Mesendoderm (in vitro differentiated cells): ENCODE measurements around the gene MRPS35.

Experiments used
- DNase-seq: peaks from one replicate; pipeline ENCODE4 v3.0.0; 2013
- H2AK5ac ChIP-seq: 2 replicates; pipeline ENCODE4 v1.6.1; 2013; ENCODE audit warnings: low read length, inconsistent platforms
- H2BK120ac ChIP-seq: 2 replicates; pipeline ENCODE4 v1.6.1; 2013; ENCODE audit warnings: low read depth, mild to moderate bottlenecking, low read length, moderate library complexity, mixed read lengths
- H2BK15ac ChIP-seq: replicated peaks from 2 replicates; pipeline ENCODE4 v1.6.1; 2013; ENCODE audit warnings: low read depth, mild to moderate bottlenecking, moderate library complexity
- H2BK5ac ChIP-seq: 2 replicates; pipeline ENCODE4 v1.6.1; 2013; ENCODE audit warnings: low read length, inconsistent platforms
- H3K18ac ChIP-seq: 2 replicates; pipeline ENCODE4 v1.6.1; 2013; ENCODE audit warnings: mild to moderate bottlenecking, low read length, mixed read lengths
- H3K23ac ChIP-seq: one replicate; pipeline ENCODE4 v1.6.1; 2013; ENCODE audit warnings: low read length
- H3K27ac ChIP-seq: 2 replicates; pipeline ENCODE4 v1.5.1; 2013; ENCODE audit warnings: low read depth, mild to moderate bottlenecking, inconsistent platforms, low read length, moderate library complexity
- H3K27me3 ChIP-seq: 2 replicates; pipeline ENCODE4 v1.6.1; 2013; ENCODE audit warnings: low read length, control low read depth, mild to moderate bottlenecking, inconsistent platforms; ENCODE audit not compliant: insufficient read depth, poor library complexity
- H3K36me3 ChIP-seq: 2 replicates; pipeline ENCODE4 v1.6.1; 2013; ENCODE audit warnings: low read length, inconsistent platforms; ENCODE audit not compliant: control insufficient read depth, insufficient read depth
- H3K4ac ChIP-seq: one replicate; pipeline ENCODE4 v1.6.1; 2013; ENCODE audit warnings: low read depth, mild to moderate bottlenecking, low read length, moderate library complexity
- H3K4me1 ChIP-seq: 2 replicates; pipeline ENCODE4 v1.6.1; 2013; ENCODE audit warnings: low read depth, low read length, inconsistent platforms; ENCODE audit not compliant: control insufficient read depth
- H3K4me2 ChIP-seq: 2 replicates; pipeline ENCODE4 v1.6.1; 2013; ENCODE audit warnings: low read length
- H3K4me3 ChIP-seq: 2 replicates; pipeline ENCODE4 v1.5.1; 2013; ENCODE audit warnings: mild to moderate bottlenecking, low read length
- H3K56ac ChIP-seq: one replicate; pipeline ENCODE4 v1.6.1; 2013; ENCODE audit warnings: low read length
- H3K79me1 ChIP-seq: 2 replicates; pipeline ENCODE4 v1.6.1; 2013; ENCODE audit warnings: low read length, inconsistent platforms
- H3K79me2 ChIP-seq: 2 replicates; pipeline ENCODE4 v1.6.1; 2013; ENCODE audit warnings: mild to moderate bottlenecking, low read length; ENCODE audit not compliant: control insufficient read depth, insufficient read depth
- H3K9ac ChIP-seq: 2 replicates; pipeline ENCODE4 v1.6.1; 2013; ENCODE audit warnings: low read length, inconsistent platforms
- H4K5ac ChIP-seq: one replicate; pipeline ENCODE4 v1.6.1; 2013; ENCODE audit warnings: low read length
- H4K8ac ChIP-seq: one replicate; pipeline ENCODE4 v1.6.1; 2013; ENCODE audit warnings: low read depth, mild to moderate bottlenecking, control low read depth, low read length, moderate library complexity
- WGBS: extraction: QIAGEN DNeasy Blood & Tissue Kit; methylation state at CpG from one replicate; pipeline ENCODE4 v1.1.7; 2013; ENCODE audit warnings: low lambda C conversion rate, missing lambda C conversion rate; ENCODE audit not compliant: insufficient coverage; ENCODE audit errors: extremely low coverage; 5-methylcytosine and 5-hydroxymethylcytosine counted together

MRPS35 gene

DNA sequence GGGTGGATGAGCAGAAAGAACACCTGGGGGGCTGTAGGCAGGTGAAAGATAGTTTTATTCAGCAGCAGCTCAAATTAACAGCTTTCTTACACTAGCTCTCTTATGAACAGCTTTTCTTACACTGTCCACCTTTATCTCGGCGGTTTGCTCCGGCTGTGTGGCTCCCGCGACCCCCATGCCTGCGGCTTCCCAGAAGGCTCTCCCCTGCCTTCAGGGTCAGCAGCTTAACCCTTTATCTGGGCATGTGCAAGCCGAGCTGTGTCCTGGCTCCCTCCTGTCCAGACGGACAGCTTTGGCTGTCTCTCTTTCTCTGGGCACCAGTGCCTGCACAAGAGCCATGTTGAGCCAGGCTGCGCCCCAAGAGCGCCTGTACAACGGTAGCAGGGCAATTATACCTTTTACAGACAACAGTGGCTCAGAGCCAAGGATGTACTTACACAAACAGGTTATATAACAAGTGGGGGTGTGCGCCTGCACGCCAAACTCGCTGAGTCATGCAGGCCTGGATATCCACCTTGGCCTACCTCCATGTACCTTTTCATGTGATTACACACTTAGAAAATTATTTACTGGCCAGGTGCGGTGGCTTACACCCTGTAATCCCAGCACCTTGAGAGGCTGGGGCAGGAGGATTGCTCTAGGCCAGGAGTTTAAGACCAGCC, 40.9 kb downstream of the MRPS35 start:
- Histone ChIP-seq H3K4ac (no peak overlapping the region), H2BK5ac (no peak overlapping the region), H2BK15ac (no peak overlapping the region), H3K4me2 (no peak overlapping the region), H3K18ac (no peak overlapping the region), H3K79me2 (no peaks in the 10 kb centered on the region), H2AK5ac (no peak overlapping the region), H3K27me3 (no peaks in the 10 kb centered on the region), H3K9ac (no peak overlapping the region), H2BK120ac (no peak overlapping the region), H3K56ac (peak overlapping the region; percentile 10), H3K36me3 (no peaks in the 10 kb centered on the region), H3K23ac (no peak overlapping the region), H3K79me1 (no peaks in the 10 kb centered on the region), H4K8ac (no peak overlapping the region), H3K4me3 (no peak overlapping the region), H4K5ac (no peak overlapping the region), H3K4me1 (no peaks in the 10 kb centered on the region), H3K27ac (no peak overlapping the region)
- DNase-seq = no peak
- no CpG with 5 or more reads among the region's 15 CpGs for WGBS

DNA sequence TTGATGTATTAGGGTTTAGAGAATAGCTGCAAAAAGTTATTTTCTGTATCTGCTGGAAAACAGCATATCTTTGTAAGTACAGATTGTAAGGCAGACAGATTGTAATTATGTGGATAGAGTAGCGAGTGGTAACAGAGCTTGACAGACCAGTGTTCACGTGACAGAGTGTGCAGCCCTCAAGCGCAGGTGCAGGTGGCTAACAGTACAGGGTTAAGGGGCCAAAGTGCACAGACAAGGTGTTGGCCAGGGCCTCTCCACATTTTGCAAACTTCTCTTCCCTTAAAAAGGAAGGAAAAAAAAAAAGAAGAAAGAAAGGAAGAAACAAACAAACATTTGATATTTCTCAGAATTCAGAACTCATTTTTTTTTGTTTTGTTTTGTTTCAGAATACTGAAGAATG, 44.2 kb downstream of the MRPS35 start:
- Histone ChIP-seq H3K4me2 (no peak overlapping the region), H3K36me3 (no peaks in the 10 kb centered on the region), H3K79me1 (no peaks in the 10 kb centered on the region), H2BK120ac (no peak overlapping the region), H3K4me1 (no peaks in the 10 kb centered on the region), H3K18ac (no peak overlapping the region), H2AK5ac (no peak overlapping the region), H3K23ac (no peak overlapping the region), H4K5ac (no peak overlapping the region), H3K4me3 (no peak overlapping the region), H3K27me3 (no peaks in the 10 kb centered on the region), H2BK15ac (no peak overlapping the region), H3K9ac (no peak overlapping the region), H4K8ac (no peak overlapping the region), H2BK5ac (no peak overlapping the region), H3K27ac (no peak overlapping the region), H3K4ac (no peak overlapping the region), H3K79me2 (no peaks in the 10 kb centered on the region), H3K56ac (no peak overlapping the region)
- no peak for DNase-seq
- WGBS = no CpG with 5 or more reads among the region's 3 CpGs

DNA sequence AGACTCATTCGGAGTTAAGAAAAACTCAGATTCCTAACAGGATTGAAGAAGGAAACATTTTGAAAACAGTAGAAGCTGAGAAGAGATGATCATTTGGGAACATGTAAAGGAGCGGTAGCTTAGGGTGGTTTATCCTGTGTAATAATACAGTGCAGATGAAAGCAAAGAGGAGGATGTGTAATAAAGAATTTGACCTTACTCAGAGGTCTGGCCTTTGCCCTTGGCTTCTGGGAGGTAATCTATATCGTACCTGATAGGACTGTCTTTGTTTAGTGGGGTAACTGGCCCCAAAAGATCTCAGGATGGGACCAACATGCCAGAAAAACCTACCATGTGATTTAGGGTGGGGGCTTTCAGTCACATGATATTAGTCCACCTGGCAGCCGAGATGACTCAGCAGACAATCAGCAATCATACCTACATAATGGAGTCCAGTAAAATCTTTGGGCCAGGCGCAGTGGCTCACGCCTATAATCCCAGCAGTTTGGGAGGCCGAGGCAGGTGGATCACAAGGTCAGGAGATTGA, 46.1 kb downstream of the MRPS35 start:
- Histone ChIP-seq H4K8ac (no peak overlapping the region), H3K4me1 (no peaks in the 10 kb centered on the region), H3K79me2 (no peaks in the 10 kb centered on the region), H3K4me3 (no peak overlapping the region), H3K36me3 (no peaks in the 10 kb centered on the region), H3K23ac (no peak overlapping the region), H4K5ac (no peak overlapping the region), H2BK15ac (no peak overlapping the region), H3K4me2 (no peak overlapping the region), H3K79me1 (no peaks in the 10 kb centered on the region), H2BK120ac (no peak overlapping the region), H3K18ac (no peak overlapping the region), H3K4ac (no peak overlapping the region), H3K27ac (no peak overlapping the region), H2AK5ac (no peak overlapping the region), H3K27me3 (no peaks in the 10 kb centered on the region), H3K56ac (no peak overlapping the region), H2BK5ac (no peak overlapping the region), H3K9ac (no peak overlapping the region)
- no CpG with 5 or more reads among the region's 7 CpGs for WGBS
- DNase-seq = no peak

DNA sequence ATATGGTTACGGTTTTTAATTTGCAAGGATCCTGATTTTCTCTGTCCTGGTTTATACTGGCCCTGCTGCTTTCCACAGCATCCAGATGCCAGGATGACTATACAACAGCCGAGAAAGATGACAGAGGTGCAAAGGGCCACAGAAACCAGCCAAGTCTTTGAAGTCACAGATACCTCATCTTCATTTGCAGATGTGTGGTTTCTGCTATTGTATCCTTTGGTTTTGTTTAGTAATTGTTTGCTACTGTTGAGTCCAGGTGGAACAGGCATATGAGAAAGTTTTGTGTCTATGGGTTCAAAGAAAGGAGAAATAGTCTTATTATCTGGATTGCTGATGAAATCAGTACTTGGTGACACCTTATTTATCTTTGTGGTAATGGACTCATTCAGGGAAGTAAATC, 52.1 kb downstream of the MRPS35 start:
- no peak overlapping the region for H4K5ac ChIP-seq
- H2BK5ac ChIP-seq = no peak overlapping the region
- no peak overlapping the region for H3K4me3 ChIP-seq
- H2AK5ac ChIP-seq = no peak overlapping the region
- H4K8ac ChIP-seq = no peak overlapping the region
- H3K56ac ChIP-seq = no peak overlapping the region
- no peak overlapping the region for H2BK120ac ChIP-seq
- no peak overlapping the region for H3K23ac ChIP-seq
- H3K27ac ChIP-seq = no peak overlapping the region
- WGBS = no CpG with 5 or more reads among the region's 2 CpGs
- no peak overlapping the region for H3K18ac ChIP-seq
- H3K4ac ChIP-seq = no peak overlapping the region
- no peaks in the 10 kb centered on the region for H3K27me3 ChIP-seq
- H2BK15ac ChIP-seq = no peak overlapping the region
- H3K4me1 ChIP-seq = no peaks in the 10 kb centered on the region
- no peak overlapping the region for H3K9ac ChIP-seq
- H3K36me3 ChIP-seq = no peaks in the 10 kb centered on the region
- no peak for DNase-seq
- no peaks in the 10 kb centered on the region for H3K79me1 ChIP-seq
- no peak overlapping the region for H3K4me2 ChIP-seq
- no peaks in the 10 kb centered on the region for H3K79me2 ChIP-seq

DNA sequence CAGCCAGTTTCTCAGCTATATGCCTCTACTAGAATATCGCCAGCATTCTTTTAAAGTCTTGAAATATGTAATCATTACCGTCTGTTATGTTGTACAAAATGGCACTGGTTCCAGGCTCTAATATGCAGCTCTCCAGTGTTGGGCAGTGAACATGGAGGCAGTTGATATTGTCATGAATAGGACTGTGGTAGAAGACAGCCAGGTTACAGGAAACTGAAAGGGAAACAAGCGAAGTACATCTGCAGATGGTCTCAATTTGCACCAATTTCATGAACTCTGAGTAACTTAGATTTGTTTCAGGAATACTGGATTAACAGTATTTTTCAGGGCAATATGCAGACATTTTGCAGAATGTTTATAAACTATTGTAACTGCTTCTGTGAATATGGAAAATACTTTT, 56.0 kb downstream of the MRPS35 start:
- no peak overlapping the region for H3K4ac ChIP-seq
- WGBS = no CpG with 5 or more reads among the region's 3 CpGs
- H3K36me3 ChIP-seq = no peaks in the 10 kb centered on the region
- H2BK120ac ChIP-seq = no peak overlapping the region
- no peaks in the 10 kb centered on the region for H3K27me3 ChIP-seq
- no peak overlapping the region for H3K18ac ChIP-seq
- no peak overlapping the region for H2BK5ac ChIP-seq
- H3K4me3 ChIP-seq = no peak overlapping the region
- H2BK15ac ChIP-seq = no peak overlapping the region
- no peak for DNase-seq
- no peak overlapping the region for H3K9ac ChIP-seq
- no peak overlapping the region for H3K23ac ChIP-seq
- no peak overlapping the region for H3K56ac ChIP-seq
- no peaks in the 10 kb centered on the region for H3K79me2 ChIP-seq
- no peak overlapping the region for H4K5ac ChIP-seq
- H3K27ac ChIP-seq = no peak overlapping the region
- no peaks in the 10 kb centered on the region for H3K4me1 ChIP-seq
- H4K8ac ChIP-seq = no peak overlapping the region
- no peak overlapping the region for H2AK5ac ChIP-seq
- no peak overlapping the region for H3K4me2 ChIP-seq
- H3K79me1 ChIP-seq = no peaks in the 10 kb centered on the region

DNA sequence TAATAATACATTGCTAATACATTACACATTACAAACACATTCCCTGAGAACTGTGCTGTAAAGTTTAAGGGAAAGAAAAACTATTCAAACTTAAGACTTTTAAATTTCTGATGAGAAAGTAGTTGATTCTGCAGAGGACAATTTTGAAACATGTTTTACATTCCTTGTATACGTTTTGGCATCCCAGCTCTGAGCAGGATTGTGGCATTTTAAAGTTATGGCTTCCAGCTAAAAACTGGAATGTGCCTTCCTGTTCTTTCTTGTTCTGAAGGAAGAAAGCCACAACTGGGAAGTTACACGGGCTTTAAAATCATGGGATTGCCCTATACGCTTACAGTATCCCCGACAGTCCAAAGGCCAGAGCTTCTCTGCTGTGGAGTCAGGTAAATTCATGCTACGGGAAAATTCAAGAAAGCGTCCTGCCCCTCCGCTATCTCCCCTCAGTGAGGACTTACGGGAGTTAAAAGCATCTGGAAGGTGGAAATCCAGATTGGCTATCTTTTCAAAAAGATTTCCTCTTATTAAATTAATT, 58.6 kb downstream of the MRPS35 start:
- Histone ChIP-seq H3K18ac (no peak overlapping the region), H4K5ac (no peak overlapping the region), H3K27ac (no peak overlapping the region), H3K27me3 (no peaks in the 10 kb centered on the region), H3K4me3 (no peak overlapping the region), H3K4me1 (no peaks in the 10 kb centered on the region), H2AK5ac (no peak overlapping the region), H3K36me3 (no peaks in the 10 kb centered on the region), H3K79me2 (no peaks in the 10 kb centered on the region), H4K8ac (no peak overlapping the region), H2BK120ac (no peak overlapping the region), H3K4me2 (no peak overlapping the region), H3K79me1 (no peaks in the 10 kb centered on the region), H3K23ac (no peak overlapping the region), H3K4ac (no peak overlapping the region), H3K9ac (no peak overlapping the region), H2BK15ac (no peak overlapping the region), H2BK5ac (no peak overlapping the region), H3K56ac (no peak overlapping the region)
- no CpG with 5 or more reads among the region's 8 CpGs for WGBS
- no peak for DNase-seq
